ENCODE data around the gene ACTN1.

DNA sequence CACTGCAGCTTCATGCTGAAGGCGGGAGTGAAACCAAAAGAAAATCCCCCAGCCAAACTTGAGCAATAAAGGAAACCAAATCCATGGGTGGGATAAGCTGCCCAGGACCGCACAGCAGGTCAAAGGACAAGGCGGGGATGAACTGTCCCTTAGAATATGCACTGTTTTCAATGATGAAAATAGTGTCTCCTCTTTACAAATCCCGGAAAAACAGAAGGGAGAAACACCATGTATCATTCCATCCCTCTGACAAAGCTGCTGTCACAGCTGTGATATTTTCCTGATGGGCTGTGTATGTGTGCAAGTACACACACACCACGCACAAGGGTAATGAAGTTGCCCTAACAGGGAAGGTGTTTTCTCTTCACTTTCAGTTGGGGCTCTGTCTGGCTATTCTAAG is 70.3 kb downstream of the ACTN1 start:
- TF ChIP-seq, protein P1, sequence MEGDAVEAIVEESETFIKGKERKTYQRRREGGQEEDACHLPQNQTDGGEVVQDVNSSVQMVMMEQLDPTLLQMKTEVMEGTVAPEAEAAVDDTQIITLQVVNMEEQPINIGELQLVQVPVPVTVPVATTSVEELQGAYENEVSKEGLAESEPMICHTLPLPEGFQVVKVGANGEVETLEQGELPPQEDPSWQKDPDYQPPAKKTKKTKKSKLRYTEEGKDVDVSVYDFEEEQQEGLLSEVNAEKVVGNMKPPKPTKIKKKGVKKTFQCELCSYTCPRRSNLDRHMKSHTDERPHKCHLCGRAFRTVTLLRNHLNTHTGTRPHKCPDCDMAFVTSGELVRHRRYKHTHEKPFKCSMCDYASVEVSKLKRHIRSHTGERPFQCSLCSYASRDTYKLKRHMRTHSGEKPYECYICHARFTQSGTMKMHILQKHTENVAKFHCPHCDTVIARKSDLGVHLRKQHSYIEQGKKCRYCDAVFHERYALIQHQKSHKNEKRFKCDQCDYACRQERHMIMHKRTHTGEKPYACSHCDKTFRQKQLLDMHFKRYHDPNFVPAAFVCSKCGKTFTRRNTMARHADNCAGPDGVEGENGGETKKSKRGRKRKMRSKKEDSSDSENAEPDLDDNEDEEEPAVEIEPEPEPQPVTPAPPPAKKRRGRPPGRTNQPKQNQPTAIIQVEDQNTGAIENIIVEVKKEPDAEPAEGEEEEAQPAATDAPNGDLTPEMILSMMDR (conservative IDR thresholded peaks at IDR 0.05; ENCODE audit: low read depth in 2 of 2): no peak
- TF ChIP-seq POLR2AphosphoS5 (IDR thresholded peaks at IDR 0.05; ENCODE audit: low read depth): no peak
- no peak for TF ChIP-seq EZH2 (IDR thresholded peaks at IDR 0.05; ENCODE audit: low read depth, unreplicated experiment)
- TF ChIP-seq CREB1 (CRISPR knock-in tag; IDR thresholded peaks at IDR 0.05; ENCODE audit: low read depth): no peak
- TF ChIP-seq ZNF331 (CRISPR knock-in tag; IDR thresholded peaks at IDR 0.05; ENCODE audit: low read depth): no peak
- no peak for TF ChIP-seq EZH2phosphoT487 (IDR thresholded peaks at IDR 0.05; ENCODE audit: unreplicated experiment)
- TF ChIP-seq, protein P2, sequence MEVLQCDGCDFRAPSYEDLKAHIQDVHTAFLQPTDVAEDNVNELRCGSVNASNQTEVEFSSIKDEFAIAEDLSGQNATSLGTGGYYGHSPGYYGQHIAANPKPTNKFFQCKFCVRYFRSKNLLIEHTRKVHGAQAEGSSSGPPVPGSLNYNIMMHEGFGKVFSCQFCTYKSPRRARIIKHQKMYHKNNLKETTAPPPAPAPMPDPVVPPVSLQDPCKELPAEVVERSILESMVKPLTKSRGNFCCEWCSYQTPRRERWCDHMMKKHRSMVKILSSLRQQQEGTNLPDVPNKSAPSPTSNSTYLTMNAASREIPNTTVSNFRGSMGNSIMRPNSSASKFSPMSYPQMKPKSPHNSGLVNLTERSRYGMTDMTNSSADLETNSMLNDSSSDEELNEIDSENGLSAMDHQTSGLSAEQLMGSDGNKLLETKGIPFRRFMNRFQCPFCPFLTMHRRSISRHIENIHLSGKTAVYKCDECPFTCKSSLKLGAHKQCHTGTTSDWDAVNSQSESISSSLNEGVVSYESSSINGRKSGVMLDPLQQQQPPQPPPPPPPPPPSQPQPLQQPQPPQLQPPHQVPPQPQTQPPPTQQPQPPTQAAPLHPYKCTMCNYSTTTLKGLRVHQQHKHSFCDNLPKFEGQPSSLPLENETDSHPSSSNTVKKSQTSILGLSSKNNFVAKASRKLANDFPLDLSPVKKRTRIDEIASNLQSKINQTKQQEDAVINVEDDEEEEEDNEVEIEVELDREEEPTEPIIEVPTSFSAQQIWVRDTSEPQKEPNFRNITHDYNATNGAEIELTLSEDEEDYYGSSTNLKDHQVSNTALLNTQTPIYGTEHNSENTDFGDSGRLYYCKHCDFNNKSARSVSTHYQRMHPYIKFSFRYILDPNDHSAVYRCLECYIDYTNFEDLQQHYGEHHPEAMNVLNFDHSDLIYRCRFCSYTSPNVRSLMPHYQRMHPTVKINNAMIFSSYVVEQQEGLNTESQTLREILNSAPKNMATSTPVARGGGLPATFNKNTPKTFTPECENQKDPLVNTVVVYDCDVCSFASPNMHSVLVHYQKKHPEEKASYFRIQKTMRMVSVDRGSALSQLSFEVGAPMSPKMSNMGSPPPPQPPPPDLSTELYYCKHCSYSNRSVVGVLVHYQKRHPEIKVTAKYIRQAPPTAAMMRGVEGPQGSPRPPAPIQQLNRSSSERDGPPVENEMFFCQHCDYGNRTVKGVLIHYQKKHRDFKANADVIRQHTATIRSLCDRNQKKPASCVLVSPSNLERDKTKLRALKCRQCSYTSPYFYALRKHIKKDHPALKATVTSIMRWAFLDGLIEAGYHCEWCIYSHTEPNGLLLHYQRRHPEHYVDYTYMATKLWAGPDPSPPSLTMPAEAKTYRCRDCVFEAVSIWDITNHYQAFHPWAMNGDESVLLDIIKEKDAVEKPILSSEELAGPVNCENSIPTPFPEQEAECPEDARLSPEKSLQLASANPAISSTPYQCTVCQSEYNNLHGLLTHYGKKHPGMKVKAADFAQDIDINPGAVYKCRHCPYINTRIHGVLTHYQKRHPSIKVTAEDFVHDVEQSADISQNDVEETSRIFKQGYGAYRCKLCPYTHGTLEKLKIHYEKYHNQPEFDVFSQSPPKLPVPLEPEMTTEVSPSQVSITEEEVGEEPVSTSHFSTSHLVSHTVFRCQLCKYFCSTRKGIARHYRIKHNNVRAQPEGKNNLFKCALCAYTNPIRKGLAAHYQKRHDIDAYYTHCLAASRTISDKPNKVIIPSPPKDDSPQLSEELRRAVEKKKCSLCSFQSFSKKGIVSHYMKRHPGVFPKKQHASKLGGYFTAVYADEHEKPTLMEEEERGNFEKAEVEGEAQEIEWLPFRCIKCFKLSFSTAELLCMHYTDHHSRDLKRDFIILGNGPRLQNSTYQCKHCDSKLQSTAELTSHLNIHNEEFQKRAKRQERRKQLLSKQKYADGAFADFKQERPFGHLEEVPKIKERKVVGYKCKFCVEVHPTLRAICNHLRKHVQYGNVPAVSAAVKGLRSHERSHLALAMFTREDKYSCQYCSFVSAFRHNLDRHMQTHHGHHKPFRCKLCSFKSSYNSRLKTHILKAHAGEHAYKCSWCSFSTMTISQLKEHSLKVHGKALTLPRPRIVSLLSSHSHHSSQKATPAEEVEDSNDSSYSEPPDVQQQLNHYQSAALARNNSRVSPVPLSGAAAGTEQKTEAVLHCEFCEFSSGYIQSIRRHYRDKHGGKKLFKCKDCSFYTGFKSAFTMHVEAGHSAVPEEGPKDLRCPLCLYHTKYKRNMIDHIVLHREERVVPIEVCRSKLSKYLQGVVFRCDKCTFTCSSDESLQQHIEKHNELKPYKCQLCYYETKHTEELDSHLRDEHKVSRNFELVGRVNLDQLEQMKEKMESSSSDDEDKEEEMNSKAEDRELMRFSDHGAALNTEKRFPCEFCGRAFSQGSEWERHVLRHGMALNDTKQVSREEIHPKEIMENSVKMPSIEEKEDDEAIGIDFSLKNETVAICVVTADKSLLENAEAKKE (CRISPR knock-in tag; IDR thresholded peaks at IDR 0.05): no peak
- no peak for TF ChIP-seq ZNF114 (CRISPR knock-in tag; IDR thresholded peaks at IDR 0.05)
- no peak for TF ChIP-seq STAT1 (IDR thresholded peaks at IDR 0.05; ENCODE audit: unreplicated experiment)
- no peak for TF ChIP-seq NANOG (IDR thresholded peaks at IDR 0.05; ENCODE audit: borderline replicate concordance)
- TF ChIP-seq, protein P3, sequence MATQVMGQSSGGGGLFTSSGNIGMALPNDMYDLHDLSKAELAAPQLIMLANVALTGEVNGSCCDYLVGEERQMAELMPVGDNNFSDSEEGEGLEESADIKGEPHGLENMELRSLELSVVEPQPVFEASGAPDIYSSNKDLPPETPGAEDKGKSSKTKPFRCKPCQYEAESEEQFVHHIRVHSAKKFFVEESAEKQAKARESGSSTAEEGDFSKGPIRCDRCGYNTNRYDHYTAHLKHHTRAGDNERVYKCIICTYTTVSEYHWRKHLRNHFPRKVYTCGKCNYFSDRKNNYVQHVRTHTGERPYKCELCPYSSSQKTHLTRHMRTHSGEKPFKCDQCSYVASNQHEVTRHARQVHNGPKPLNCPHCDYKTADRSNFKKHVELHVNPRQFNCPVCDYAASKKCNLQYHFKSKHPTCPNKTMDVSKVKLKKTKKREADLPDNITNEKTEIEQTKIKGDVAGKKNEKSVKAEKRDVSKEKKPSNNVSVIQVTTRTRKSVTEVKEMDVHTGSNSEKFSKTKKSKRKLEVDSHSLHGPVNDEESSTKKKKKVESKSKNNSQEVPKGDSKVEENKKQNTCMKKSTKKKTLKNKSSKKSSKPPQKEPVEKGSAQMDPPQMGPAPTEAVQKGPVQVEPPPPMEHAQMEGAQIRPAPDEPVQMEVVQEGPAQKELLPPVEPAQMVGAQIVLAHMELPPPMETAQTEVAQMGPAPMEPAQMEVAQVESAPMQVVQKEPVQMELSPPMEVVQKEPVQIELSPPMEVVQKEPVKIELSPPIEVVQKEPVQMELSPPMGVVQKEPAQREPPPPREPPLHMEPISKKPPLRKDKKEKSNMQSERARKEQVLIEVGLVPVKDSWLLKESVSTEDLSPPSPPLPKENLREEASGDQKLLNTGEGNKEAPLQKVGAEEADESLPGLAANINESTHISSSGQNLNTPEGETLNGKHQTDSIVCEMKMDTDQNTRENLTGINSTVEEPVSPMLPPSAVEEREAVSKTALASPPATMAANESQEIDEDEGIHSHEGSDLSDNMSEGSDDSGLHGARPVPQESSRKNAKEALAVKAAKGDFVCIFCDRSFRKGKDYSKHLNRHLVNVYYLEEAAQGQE (IDR thresholded peaks at IDR 0.05; ENCODE audit: unreplicated experiment): no peak
- TF ChIP-seq JUNB (IDR thresholded peaks at IDR 0.05; ENCODE audit: unreplicated experiment): no peak
- TF ChIP-seq, protein P4, sequence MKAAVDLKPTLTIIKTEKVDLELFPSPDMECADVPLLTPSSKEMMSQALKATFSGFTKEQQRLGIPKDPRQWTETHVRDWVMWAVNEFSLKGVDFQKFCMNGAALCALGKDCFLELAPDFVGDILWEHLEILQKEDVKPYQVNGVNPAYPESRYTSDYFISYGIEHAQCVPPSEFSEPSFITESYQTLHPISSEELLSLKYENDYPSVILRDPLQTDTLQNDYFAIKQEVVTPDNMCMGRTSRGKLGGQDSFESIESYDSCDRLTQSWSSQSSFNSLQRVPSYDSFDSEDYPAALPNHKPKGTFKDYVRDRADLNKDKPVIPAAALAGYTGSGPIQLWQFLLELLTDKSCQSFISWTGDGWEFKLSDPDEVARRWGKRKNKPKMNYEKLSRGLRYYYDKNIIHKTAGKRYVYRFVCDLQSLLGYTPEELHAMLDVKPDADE (IDR thresholded peaks at IDR 0.05): no peak
